ENCODE data around the gene DAPK2.

DNA sequence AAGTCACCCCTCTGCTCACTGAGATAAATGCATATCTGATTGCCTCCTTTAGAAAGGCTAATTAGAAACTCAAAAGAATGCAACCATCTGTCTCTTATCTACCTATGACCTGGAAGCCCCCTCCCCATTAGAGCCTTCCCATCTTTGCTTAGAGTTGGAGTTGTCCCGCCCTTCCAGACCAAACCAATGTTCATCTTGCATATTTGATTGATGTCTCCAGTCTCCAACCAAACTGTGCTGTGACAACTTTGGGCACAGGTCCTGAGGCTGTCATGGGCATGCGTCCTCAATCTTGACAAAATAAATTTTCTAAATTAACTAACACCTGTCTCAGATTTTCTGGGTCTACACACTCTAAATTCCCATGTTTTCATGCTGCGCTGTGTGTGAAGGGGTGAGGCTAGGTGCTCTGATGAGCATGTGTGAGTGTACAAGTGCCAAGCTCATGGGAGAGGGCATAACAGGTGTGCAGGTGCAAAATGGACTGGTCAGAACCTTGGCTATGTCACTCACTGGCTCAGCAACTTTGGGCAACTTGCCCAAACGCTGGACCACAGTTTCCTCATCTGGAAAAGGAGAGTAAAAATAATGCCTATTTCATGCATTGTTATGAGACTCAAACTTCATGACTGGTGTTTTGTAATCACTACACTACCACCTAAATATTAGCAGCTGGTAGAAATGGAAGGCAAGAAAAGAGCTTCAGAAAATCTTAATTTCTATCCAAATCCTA is 7.2 kb downstream of the DAPK2 start:
- TF ChIP-seq, protein P1, sequence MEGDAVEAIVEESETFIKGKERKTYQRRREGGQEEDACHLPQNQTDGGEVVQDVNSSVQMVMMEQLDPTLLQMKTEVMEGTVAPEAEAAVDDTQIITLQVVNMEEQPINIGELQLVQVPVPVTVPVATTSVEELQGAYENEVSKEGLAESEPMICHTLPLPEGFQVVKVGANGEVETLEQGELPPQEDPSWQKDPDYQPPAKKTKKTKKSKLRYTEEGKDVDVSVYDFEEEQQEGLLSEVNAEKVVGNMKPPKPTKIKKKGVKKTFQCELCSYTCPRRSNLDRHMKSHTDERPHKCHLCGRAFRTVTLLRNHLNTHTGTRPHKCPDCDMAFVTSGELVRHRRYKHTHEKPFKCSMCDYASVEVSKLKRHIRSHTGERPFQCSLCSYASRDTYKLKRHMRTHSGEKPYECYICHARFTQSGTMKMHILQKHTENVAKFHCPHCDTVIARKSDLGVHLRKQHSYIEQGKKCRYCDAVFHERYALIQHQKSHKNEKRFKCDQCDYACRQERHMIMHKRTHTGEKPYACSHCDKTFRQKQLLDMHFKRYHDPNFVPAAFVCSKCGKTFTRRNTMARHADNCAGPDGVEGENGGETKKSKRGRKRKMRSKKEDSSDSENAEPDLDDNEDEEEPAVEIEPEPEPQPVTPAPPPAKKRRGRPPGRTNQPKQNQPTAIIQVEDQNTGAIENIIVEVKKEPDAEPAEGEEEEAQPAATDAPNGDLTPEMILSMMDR (IDR thresholded peaks at IDR 0.05) = no peak
- TF ChIP-seq POLR2A (IDR thresholded peaks at IDR 0.05) = no peak
